HK-2 (cell line): ENCODE data around the gene MRGPRD.
"Not testable (repeated sequence)": the region's sequence is repeated elsewhere in the genome, so short reads cannot be mapped to it uniquely, and the experiment has no call there.

Source experiments
- DNase-seq: peaks from one replicate; pipeline ENCODE4 v3.0.0-alpha.2; 2018; ENCODE audit not compliant: unreplicated experiment

The MRGPRD gene

DNA sequence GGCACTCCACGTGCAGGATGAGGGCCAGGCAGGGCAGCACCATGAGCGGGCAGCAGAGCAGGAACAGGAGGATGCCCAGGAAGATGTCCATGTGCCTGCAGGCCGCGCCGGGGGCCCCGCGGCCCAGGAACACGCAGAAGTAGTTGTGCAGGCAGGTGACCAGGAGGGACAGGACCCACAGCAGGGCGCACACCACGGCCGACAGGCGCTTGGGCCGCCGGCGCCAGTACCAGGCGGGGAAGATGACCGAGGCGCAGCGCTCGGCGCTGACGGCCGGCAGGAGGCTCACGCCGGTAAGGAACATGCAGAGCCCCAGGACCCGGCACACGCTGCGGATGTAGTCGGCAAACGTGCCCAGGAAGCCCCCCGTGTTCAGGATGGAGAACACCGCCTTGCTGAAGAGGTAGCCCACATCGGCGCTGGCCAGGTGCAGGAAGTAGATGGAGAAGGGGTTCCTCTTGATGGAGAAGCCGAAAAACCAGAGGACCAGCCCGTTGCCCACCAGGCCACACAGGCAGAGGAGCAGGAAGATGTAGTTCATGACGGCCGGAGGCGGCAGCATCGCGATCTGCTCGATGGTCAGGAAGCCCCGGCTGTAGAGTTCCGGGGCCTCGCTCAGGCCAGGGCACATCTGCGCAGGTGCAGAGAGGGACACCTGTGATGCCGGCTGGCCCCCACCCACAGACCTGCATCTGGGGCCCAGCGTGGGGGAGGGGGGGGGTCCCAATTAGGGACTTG, 25.0 kb upstream of the MRGPRD start:
- DNase-seq = no peak

DNA sequence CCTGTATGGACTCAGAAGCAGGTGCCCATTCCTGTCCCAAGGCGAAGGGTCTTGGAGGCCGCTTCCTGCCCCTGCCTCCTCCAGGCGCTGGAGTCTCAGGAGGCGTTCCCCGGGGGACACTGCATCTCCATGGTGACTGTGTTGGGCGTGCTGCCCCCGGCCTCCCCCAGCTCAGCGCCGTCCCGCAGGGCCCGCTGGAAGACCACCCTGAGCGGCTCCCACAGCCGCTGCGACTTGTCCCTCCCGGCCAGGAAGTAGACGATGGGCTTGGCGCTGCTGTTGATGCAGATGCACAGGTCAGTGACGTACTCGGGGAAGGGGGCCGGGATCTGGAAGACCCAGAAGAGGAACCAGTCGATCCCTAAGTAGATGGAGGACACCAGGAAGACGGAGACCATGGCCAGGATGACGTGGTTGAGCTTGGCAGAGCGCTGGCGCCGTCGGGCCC, 24.4 kb upstream of the MRGPRD start:
- no peak for DNase-seq

DNA sequence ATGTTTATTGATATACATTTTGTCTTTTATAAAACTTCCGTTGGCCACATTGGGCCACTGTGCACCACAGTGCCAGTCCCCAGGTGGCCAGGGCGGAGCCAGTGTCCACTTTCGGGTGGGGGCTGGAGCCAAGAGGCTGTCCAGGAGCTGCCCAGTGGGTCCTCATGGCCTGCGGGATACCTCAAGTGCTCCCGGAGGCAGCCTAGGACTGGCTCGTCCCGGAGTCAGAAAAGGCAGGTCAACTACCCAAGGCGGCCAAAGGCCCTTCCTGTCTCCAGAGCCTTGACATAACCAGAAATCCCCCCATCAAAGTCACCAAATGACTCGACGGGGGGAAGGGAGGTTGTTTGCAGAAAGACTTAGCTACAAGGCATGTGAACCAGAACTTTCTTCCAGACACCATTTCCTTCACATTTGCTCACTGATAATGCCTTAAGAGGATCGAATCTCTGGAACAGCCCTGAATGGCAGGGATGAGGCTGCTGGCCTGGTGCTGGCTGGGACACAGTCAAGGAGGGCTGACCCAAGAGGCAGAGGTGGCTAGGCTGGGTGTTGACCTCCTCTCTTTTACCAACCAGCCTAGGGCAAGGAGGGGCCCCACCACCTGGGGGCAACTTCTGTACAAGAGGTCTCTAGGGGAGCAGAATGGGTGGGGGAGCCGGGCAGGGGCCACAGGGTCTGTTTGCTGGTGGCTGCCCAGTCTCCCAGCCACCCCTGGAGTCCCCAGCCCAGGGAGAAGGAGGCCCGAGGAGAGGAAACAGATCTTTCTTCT, 23.8 kb upstream of the MRGPRD start:
- DNase-seq = no peak

DNA sequence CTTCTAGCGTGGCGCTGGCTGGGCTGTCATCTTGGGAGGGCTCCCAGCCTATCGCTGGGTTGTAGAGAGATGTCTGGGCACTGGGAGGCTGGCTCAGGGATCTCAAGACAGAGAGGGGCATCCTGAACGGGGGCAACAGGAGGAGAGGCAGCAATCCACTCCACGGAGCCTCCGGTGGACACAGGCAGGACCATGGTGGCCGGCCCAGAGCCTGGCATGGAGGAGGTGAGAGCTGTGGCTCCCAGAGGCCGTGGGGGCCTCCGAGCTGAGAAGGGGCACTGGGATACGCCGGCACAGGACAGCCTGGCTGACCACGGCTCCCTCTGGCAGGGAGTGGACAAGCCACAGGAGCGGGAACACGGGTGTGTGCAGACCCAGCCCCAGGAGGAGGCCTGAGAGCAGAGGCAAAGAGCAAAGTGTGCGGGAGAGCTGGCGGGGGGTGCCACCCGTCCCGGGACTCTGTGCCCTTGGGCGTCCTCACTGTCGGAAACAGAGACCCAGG, 23.1 kb upstream of the MRGPRD start:
- no peak for DNase-seq

DNA sequence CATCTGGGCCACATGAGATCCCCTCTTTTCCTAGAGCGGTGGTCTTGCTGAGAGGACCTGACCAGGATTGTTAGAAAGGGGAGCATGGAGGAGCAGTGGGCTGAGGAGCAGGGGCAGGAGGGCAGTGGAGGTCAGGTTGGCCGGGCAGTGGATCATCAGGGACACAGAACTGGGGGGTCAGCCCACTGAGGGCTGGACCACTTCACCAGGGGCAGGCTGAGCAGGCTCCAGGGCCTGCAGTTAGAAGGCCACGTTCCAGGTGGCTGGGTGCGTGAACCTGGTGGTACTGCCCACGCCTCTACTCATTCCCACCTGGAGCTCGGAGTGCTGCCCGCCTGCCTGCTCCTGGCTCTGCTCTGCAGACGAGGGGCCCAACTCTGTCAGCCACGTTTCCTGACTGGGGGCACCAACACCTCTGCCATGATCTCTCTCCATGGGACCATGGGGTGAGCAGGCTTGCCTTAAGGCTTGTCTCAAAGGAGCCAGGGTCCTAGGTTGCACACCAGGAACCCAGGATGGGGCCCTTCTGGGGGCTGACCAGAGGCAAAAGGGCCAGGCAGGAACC, 22.6 kb upstream of the MRGPRD start:
- DNase-seq = no peak

DNA sequence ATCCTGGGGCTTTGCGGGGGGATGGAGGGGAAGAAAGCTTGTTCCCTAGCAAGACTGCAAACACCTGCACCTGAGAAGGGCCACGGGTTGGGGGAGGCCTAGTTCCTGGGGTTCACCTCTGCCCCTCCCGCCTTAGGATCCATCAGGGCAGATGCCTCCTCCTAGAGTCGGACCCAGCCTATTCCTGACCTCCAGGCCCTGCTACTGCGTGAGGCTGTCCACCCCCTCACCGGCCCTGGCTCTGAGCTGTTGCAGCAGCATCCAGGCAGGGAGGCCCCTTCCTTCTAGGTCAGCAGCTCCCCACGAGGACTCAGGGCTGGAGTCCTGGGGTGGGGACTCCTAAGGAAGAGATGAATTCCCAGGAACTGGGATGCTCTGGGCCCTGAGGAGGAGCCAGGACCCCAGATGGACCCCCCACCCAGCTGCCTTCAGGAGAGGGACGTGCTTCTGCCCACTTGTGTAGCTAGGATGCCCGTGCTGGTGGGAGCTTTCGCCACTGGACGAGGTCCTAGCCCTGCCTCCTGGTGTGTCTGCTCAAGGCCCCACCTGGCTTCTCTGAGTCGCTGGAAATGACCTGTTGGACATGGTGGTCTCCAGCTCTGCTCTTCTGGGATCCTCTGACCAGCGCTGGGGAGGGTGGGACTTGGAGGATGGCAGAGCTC, 21.9 kb upstream of the MRGPRD start:
- no peak for DNase-seq

DNA sequence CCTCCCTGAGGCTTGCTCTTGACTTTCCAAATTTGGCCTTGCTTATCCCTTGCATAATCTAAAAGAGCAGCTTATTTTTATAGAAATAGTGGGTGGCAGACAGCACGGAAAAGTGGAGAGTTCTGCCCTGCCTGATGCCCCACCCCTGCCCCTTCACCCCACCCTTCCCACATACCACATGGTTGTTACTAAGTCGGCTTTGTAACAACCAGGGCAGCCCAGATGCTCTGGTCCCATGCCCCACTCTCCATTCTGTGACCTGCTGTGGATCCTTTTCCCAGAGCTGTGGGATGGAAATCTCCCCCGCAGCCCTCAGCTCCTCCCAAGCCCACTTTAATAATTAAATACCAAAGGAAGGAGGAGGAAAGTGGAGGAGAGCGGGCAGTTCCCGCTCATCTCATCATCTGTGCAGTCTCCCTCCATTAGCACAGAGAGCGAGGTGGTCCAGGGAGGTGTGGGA, 21.4 kb upstream of the MRGPRD start:
- DNase-seq = no peak

DNA sequence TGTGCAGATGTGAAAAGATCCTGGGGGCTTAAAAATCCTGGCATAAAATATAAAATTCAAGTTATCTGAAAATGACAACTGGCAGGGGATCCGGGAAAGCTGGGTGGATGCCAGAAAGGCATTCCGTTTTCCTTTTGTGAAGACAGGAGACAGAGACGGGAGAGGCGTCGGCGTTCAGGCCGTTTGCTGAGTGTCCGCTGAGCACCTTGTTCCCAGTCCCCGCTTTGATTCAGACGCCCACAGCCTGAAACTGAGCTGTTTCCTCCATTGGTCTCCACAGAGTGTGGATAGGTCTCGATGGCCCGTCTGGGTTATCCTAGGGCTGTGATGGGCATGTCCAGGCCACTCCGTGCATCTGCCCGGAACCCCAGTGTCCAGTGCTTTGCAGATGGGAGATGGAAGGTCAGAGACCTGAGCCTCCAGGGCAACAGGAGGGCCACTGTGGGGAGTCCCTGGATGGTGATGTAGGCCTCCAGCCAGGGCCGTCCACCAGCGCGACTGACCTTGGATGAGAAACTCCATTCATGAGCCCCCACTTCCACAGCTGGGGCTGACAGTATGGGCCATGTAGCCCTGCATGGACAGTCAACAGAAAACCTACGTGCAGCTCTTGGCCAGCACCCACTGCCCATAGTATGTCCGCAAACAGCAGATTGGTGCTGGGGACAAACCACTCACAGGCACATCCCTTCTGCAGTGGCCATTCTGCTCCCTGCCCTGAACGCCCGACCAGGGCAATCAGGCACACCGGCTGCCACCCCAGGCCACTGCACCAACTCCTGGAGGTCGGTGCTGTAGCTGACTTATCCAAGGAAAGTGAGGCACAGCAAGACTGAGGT, 20.7 kb upstream of the MRGPRD start:
- no peak for DNase-seq

DNA sequence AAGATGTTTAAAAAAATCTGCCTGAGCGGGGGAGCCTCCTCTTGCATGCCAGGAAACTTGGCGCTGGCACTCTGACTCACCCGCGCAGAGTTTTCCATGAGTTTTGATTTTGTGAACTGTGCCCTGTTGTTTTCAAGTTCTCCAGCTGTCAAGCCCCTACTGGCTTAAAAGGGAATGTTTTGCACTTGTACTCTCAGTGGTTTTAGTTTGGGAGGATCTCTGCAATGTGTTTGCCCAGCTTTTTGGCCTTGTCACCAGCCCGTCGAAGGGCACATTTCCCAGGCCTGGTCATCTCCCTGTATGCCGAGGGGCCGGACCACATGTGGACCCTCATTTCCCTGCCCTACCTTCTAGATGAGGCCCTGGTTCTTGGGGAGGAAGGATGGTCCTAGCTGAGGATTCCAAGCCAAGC, 20.1 kb upstream of the MRGPRD start:
- no peak for DNase-seq

DNA sequence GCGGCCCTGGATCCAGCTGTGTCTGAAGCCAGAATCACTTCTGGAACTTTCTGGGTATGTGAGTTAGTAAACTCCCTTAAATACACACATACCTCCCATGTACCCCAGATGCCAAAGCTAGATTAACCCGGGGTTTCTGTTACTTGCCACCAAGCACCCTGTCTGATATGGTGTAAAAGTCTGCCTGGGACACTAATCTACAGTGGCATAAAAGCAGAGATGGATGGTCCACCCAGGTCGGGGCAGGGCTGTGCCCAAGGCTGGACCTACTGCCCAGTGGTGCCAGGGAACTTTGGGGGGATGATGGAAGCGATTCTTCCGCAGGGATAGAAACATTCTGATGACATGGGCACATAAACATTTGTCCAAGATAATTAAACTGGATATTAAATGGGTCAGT, 19.6 kb upstream of the MRGPRD start:
- no peak for DNase-seq

DNA sequence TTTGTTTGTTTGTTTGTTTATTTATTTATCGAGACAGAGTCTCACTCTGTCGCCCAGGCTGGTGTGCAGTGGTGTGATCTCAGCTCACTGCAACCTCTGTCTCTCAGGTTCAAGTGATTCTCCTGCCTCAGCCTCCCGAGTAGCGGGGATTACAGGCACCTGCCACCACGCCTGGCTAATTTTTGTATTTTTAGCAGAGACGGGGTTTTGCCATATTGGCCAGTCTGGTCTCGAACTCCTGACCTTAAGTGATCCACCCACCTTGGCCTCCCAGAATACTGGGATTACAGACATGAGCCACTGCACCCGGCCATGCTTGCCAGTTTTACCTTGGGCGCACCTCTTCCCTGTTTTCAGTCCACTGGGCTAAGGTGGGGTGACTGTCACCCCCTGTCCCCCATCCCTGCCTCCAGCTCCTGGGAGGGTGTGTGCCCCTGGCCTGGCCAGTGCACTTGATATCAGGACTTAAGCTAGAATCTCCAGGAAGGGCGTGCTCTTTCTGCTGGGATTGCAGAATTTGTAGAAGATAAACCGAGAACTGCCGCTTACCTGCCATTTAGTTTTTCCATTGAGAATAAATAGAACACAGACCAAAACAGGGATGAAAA, 19.1 kb upstream of the MRGPRD start:
- DNase-seq = not testable (repeated sequence)

DNA sequence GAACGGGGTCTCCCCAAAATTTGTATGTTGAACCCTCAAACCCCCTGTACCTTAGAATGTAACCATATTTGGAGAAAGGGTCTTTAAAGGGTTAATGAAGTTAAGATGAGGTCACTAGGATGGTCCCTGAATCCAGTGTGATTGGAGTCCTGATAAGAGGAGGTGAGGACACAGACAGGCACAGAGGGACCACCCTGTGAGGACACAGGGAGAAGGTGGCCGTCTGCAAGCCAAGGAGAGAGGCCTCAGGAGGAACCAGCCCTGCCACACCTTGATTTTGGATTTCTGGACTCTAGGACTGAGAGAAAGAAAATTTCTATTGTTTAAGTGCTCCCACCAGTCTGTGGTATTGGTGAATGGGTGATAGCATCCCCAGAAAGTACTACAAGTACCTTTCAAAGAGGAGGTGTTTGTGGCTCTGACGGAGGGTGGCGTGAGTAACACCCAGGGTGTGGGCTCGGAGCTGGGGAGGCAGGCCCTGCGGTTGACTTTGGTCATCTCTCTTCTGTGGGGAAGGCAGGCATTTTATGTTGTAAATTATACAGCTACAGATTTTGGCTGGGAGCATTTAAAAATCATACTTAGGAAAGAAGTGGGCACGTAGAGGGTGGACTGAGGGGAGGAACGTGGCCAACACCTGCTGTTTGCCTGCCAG, 18.4 kb upstream of the MRGPRD start:
- no peak for DNase-seq

DNA sequence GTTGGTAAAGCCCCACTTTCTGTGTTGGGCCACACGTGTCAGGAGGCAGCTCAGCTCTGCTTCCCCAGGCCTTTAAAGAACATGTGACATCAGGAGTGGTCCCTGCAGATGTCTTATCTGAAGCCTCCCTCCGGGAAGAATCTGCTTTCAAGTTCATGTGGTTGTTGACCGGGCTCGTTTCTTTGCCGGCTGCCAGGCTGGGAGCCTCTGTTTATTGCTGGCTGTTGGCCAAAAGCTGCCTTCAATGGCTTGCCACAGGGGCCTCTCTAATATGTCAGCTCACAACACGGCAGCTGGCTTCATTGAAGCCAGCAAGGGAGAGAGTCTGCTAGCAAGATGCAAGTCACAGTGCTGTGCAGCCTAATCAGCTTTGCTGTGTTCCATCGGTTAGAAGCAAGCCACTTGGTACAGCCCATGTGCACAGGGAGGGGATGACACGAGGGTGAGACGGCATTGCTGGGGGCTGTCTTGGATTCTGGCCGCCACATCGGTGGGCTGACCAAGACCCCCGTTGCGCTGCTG, 17.7 kb upstream of the MRGPRD start:
- DNase-seq = no peak

DNA sequence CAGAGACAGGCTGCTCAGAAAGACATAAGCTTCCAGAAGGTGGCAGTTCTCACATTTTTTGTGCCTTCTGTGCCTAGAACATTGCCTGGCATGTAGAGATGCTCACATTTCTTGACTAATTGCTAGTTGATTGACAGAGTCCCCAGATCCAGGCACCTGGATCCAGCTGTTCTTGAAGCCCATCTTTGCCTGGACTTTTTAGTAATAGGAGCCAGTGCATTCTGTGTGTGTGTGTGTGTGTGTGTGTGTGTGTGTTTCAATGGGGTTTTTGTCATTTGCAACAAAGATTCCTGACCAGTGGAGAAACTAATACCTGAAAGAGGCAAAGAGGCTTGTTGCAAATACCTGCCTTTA, 17.2 kb upstream of the MRGPRD start:
- DNase-seq = no peak

DNA sequence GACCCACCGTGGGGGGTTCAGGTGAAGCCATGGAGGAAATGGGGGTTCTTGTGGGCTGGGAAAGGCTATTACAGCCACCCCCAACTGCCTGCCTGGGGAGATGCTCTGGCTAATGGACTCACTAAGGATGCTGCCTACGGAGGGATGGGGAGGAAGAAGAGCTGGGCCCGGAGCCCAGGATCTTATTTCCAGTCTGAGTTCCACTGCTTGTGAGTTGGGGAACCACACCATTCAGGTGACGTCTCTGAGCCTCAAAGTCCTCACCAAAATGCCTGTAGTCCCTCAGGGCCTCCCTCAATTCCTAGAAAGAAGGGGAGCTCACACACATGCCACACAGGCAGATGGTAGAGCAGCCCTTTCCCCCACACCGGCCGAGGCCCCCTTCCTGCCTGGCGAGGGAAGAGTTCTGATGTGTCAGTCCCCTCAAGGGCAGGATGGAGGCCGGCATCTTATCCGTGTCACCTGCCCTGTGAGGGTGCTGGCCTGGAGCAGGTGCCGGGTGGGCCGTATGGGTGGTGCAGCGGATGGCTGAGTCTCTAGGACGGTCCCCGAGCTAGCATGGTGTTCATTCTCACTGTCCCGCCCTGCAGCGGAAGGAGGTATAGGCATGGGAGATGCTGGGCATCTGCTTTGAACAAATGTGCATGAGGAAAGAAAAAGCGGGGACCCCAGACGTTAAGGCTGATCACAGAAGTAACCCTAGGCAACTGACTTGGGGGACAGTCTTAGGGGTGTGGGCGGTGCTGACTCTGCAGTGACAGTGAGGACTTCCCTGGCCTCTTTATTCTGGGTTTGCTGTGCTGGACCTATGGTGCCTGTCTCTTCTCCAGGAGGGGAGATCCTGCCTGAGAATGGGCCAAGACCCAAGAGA, 16.6 kb upstream of the MRGPRD start:
- no peak for DNase-seq

DNA sequence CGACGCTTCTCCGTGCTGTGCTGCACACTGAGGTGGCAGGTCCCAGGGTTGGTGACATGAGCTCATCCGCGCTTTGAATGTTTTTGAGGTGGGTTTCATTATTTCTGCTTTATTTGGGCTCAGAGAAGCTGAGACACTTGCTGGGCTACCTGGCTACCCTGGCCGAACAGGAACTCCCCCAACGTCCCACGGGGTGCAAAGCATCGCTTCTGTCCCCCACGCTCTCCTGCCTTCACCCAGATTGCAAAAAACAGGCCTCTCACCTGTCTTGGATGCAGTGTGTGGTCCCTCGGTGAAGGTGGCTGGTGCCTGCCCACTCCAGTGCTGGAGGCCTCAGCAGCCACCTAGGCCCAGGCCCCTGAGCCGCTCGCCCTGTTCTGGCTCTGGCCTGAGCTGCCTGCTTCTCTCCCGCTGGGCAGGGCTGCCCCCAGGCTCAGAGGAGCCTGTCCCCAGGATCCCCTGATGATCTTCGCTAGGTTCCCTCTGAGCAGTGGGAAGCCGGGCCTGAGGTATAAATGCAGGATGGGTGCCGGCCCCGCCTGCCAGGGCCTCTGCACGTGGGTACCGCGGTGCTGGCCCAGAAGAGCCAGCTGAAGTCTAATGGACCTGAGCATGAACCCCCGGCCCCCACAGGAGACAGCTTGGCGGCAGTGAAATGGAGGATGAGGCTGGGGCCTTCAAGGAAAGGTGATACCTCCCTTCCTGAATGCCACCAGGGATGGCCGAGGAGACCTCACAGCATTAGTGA, 15.8 kb upstream of the MRGPRD start:
- no peak for DNase-seq

DNA sequence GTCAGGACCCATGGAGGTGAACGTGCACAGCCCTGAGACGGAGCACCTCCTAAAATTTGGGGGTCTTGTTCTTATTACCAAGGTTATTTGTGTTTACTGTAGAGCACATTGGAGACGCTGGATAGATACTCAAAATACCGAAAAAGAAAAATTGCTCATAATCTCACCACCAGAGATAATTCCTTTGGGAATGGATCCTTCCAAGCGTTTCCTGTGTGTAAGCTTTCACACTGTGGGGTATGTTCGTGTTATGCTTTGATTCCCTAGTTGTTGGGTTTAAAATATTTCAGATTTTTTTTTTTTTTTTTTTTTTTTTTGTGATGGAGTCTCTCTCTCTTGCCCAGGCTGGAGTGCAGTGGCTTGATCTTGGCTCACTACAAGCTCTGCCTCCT, 14.1 kb upstream of the MRGPRD start:
- DNase-seq = no peak

DNA sequence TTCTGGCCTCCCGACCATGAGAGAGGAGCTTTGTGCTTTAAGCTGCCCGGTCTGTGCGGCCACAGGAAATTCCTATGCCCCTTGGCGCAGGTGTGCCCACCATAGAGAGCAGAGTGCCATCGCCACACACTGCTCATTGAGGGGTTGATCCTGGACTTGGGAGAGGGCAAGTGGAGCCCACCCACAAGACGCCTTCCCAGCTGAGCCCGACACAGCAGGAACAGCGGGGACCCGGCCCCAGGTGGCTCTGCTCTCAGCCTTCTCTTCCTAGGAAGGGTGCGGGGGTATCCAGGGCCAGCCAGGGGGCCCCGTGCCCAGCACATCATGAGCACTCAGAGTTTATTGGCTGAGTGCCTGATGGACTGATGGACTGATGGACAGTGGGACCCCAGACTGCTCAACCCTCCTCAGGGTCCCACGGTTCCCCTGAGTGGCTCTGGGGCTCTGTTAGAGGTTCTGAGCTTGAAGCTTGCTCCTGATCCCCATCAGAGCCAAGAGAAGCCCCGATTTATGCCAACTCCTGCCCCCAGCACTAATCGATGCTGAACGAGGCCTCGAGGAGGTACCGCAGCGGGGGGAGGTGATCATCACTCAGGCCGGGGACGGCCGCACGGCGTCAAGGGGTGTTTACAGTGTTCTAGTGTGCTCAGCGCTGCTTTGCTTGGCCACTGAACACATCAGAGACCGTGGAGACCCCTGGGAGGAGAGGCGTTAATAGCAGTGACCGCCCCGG, 13.5 kb upstream of the MRGPRD start:
- DNase-seq = no peak
